Aorta (tissue), 5 donors: ENCODE results near the gene CCR5AS.
A peak's percentile ranks its signal among the peaks of the same experiment; 100 is the strongest.
"Not testable (repeated sequence)": the region's sequence is repeated elsewhere in the genome, so short reads cannot be mapped to it uniquely, and the experiment has no call there.

Source experiments
- ATAC-seq: fragments of 200-7000 bp; cut with Tn5 transposase; one replicate; pipeline ENCODE4 v1.9.1; 2022; ENCODE audit warnings: moderate library complexity; ENCODE audit not compliant: low FRiP score
- DNase-seq, 2 donors: peaks; one replicate each; pipeline ENCODE4 v3.0.0-alpha.2; 2020
- H3K27ac ChIP-seq, 2 donors: one replicate each; pipeline ENCODE4 v1.5.1; 2013; ENCODE audit warnings: low read length in 2 of 2, mild to moderate bottlenecking in 2 of 2, moderate library complexity in 2 of 2, control low read depth in 1 of 2, inconsistent platforms in 1 of 2, low read depth in 1 of 2
- H3K27me3 ChIP-seq, 2 donors: one replicate each; pipeline ENCODE4 v1.6.1; 2013; ENCODE audit warnings: control low read depth in 1 of 2, low read length in 1 of 2, mild to moderate bottlenecking in 1 of 2, moderate library complexity in 1 of 2; ENCODE audit not compliant: insufficient read depth in 2 of 2, control insufficient read depth in 1 of 2
- H3K36me3 ChIP-seq, 2 donors: one replicate each; pipeline ENCODE4 v1.6.1; 2013; ENCODE audit warnings: control low read depth in 1 of 2, low read length in 1 of 2, mild to moderate bottlenecking in 1 of 2; ENCODE audit not compliant: insufficient read depth in 2 of 2, control insufficient read depth in 1 of 2
- H3K4me1 ChIP-seq, 2 donors: one replicate each; pipeline ENCODE4 v1.6.1; 2013; ENCODE audit warnings: low read length in 2 of 2, control low read depth in 1 of 2, mild to moderate bottlenecking in 1 of 2, moderate library complexity in 1 of 2; ENCODE audit not compliant: insufficient read depth in 2 of 2, control insufficient read depth in 1 of 2
- H3K4me3 ChIP-seq, 2 donors: one replicate each; pipeline ENCODE4 v1.5.1; 2013; ENCODE audit warnings: low read length in 2 of 2, control low read depth in 1 of 2, mild to moderate bottlenecking in 1 of 2
- H3K9me3 ChIP-seq: one replicate; pipeline ENCODE4 v1.6.1; 2013; ENCODE audit warnings: mild to moderate bottlenecking, low read length; ENCODE audit not compliant: control insufficient read depth
- WGBS, 2 donors: extraction: QIAGEN DNeasy Blood & Tissue Kit; methylation state at CpG; one replicate each; pipeline ENCODE4 v1.1.7; 2013; 5-methylcytosine and 5-hydroxymethylcytosine counted together
- intact Hi-C, 2 donors: fragments of 100-400 bp; cut with DNase I; formaldehyde crosslinking; loops; one replicate each; pipeline versions ENCODE4 v1.14.2 to v1.15.0; 2022
- donor health status: healthy with polysubstance abuse.
- donor health status: Bipolar disorder and iron deficiency.
- donor health status: DM: no; HTN: no; CAD: no.
- donor health status: DM: no; HTN: no; CAD: no.
- donor health status: DM: yes; HTN: yes; CAD: no.

Gene CCR5AS

DNA sequence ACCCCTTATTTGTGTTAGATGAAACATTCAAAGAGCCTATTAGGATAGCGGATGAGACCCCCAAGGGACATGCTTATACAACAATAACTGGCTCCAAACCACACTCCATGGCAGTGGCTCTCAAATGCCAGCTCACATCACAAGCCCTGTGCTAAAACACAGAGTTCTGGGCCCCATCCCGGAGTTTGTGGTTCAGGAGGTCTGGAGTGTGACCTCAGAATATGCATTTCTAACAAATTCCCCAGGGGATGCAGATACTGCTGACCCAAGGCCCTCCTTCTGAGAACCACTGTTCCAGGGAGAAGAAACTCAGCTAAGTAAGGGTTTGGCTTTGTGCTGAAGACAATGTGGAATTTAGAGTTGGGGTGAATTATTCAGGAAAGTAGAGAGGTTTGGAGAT, 3.8 kb upstream of the CCR5AS start:
- 91 to 94% methylated on average over 2 of the region's 2 CpGs for WGBS, 2 donors
- H3K4me1 ChIP-seq = no peaks in the 10 kb centered on the region
- H3K27ac ChIP-seq = no peak overlapping the region
- no peaks in the 10 kb centered on the region for H3K27me3 ChIP-seq
- ATAC-seq = no peak
- H3K36me3 ChIP-seq = no peaks in the 10 kb centered on the region
- no peak for DNase-seq
- H3K9me3 ChIP-seq = no peaks in the 10 kb centered on the region
- no peak overlapping the region for H3K4me3 ChIP-seq
- intact Hi-C loops = no loop called here

DNA sequence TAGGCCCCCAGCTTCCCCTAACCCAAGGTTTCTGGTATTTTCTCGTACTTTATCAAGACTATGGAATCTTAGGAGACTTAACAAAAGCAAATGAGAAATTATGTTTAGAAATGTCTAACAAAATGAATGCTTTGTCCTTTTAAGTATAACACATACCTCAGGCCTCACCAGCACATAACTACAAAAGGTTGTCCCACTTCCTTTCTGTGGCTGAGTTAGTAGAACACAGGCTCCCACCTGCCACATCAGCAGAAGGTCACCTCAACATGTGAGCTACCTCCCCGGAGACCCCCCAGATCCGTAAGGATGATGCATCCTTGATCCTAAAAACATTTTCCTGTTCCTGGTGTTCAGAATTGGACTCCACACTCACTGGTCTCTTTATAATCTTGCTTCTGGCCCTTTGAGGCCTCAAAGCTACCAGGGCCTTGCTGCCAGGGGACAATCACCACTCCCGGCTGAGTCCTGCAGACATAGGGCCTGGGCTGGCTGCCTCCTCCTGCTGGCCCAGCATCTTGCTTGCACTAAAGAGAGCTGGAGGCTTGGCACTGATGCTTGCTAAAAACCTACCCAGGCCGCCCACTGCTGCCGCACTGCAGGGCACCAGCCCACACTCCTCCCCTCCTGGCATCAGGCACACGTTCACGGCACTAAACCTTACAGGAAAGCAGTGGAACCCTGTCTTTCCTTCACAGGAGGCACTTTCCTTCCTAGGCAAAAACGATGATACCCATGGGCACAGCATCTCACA, 3.0 kb upstream of the CCR5AS start:
- Histone ChIP-seq H3K27me3 (no peaks in the 10 kb centered on the region), H3K36me3 (no peaks in the 10 kb centered on the region), H3K4me3 (no peak overlapping the region), H3K9me3 (no peaks in the 10 kb centered on the region), H3K27ac (no peak overlapping the region), H3K4me1 (no peaks in the 10 kb centered on the region)
- no peak for DNase-seq
- ATAC-seq = no peak
- WGBS, 2 donors = 35 to 36% methylated on average over 9 of the region's 9 CpGs
- intact Hi-C loops = no loop called here

DNA sequence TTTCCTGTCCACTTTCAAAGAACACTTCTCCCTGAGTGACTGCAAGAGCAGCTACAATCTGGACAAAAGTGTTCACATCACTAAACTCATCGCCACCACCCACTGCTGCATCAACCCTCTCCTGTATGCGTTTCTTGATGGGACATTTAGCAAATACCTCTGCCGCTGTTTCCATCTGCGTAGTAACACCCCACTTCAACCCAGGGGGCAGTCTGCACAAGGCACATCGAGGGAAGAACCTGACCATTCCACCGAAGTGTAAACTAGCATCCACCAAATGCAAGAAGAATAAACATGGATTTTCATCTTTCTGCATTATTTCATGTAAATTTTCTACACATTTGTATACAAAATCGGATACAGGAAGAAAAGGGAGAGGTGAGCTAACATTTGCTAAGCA, 2.0 kb upstream of the CCR5AS start:
- DNase-seq = no peak
- Histone ChIP-seq H3K36me3 (no peaks in the 10 kb centered on the region), H3K9me3 (no peaks in the 10 kb centered on the region), H3K27me3 (no peaks in the 10 kb centered on the region), H3K4me3 (no peak overlapping the region), H3K27ac (no peak overlapping the region), H3K4me1 (no peaks in the 10 kb centered on the region)
- no peak for ATAC-seq
- intact Hi-C loops = no loop called here
- WGBS, 2 donors = 96 to 97% methylated on average over 7 of the region's 7 CpGs

DNA sequence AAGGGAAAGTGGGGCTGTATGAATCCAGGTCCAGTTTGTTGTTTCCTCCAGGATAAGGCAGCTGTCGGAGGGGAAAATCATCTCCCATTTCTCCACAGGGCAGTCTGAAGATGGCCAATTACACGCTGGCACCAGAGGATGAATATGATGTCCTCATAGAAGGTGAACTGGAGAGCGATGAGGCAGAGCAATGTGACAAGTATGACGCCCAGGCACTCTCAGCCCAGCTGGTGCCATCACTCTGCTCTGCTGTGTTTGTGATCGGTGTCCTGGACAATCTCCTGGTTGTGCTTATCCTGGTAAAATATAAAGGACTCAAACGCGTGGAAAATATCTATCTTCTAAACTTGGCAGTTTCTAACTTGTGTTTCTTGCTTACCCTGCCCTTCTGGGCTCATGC, 1.1 kb upstream of the CCR5AS start:
- intact Hi-C loops = no loop called here
- no peak overlapping the region for H3K27ac ChIP-seq
- ATAC-seq (no peak), DNase-seq (no peak)
- no peak overlapping the region for H3K4me3 ChIP-seq
- no peaks in the 10 kb centered on the region for H3K27me3 ChIP-seq
- WGBS, 2 donors = 62 to 73% methylated on average over 7 of the region's 7 CpGs
- peaks cover 2% of the 10 kb centered on the region for H3K9me3 ChIP-seq
- H3K4me1 ChIP-seq = no peaks in the 10 kb centered on the region
- no peaks in the 10 kb centered on the region for H3K36me3 ChIP-seq

DNA sequence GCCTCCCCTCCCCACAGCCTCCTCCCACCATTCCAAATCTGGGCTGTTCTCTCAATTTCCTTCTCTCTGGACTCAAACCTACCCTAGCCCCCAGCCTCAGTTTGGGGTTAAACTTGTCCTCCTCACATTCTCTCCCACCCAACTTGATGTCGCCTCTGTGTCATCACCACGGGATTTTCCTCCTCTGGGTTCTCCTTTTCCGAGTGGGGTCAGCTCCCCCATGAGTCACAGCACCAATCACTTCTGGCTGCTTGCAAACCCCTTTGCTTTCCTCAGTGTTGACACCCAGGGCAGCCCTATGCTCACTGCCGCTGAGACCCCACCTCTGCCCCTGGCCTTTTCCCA, 451 bp downstream of the CCR5AS start:
- ATAC-seq (no peak), DNase-seq (peak in 1 of 2 donors; percentile 69)
- Histone ChIP-seq H3K27me3 (no peaks in the 10 kb centered on the region), H3K27ac (no peak overlapping the region), H3K4me3 (no peak overlapping the region), H3K9me3 (peaks cover 2% of the 10 kb centered on the region), H3K36me3 (no peaks in the 10 kb centered on the region), H3K4me1 (no peaks in the 10 kb centered on the region)
- whole genome bisulfite sequencing, 2 donors = 89 to 92% methylated on average over 4 of the region's 4 CpGs
- intact Hi-C loops = no loop called here

DNA sequence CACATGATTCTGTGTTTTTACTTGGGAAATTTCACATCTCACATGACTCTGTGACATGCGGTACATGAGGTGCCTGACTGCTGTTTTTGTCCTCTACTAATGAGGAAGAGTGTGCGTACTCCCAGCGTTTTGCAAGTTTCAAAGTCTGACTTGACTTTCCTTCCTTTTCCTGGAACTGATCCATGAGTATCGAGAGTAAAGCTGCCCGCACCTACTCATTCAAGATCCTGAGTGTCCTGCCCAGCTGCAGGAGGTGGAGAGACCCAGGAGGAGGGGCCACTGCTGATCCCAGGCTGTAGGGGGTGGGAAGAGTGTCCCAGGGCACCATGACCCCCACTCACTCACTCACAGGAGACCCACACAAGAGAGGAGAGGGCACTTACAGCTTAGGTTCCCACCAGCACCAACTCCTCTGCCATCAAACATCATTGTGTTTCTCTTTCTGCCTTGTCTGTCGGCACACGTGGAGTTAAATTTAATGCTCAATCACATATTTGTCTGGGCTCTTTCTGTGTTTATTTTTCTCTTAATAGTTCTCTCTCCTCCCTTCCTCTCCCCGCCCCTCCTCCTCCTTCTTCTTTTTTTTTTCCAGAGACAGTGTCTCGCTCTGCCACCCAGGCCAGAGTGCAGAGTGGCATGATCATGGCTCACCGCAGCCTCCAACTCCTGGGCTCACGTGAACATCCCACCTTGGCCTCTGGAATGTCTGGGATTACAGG, 1.4 kb downstream of the CCR5AS start:
- DNase-seq (no peak), ATAC-seq (peak; percentile 39)
- intact Hi-C loops = no loop called here
- Histone ChIP-seq H3K4me1 (no peaks in the 10 kb centered on the region), H3K27me3 (no peaks in the 10 kb centered on the region), H3K4me3 (no peak overlapping the region), H3K27ac (no peak overlapping the region), H3K36me3 (no peaks in the 10 kb centered on the region), H3K9me3 (peaks cover 2% of the 10 kb centered on the region)
- WGBS, 2 donors = 7 to 12% methylated on average over 11 of the region's 11 CpGs

DNA sequence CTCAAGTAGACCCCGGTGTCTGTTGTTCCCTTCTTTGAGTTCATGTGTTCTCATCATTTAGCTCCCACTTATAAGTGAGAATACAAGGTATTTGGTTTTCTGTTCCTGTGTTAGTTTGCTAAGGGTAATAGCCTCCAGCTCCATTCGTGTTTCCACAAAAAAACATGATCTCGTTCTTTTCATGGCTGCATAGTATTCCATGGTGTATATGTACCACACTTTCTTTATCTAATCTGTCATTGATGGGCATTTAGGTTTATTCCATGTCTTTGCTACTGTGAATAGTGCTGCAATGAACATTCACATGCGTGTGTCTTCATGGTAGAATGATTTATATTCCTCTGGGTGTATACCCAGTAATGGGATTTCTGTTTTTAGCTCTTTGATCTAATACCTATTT, 4.0 kb downstream of the CCR5AS start:
- DNase-seq, H3K4me3 ChIP-seq, intact Hi-C loops, H3K27ac ChIP-seq, H3K36me3 ChIP-seq, H3K9me3 ChIP-seq, H3K27me3 ChIP-seq, ATAC-seq, H3K4me1 ChIP-seq: not testable (repeated sequence)
- WGBS, 2 donors = 93% methylated on average over 4 of the region's 4 CpGs

DNA sequence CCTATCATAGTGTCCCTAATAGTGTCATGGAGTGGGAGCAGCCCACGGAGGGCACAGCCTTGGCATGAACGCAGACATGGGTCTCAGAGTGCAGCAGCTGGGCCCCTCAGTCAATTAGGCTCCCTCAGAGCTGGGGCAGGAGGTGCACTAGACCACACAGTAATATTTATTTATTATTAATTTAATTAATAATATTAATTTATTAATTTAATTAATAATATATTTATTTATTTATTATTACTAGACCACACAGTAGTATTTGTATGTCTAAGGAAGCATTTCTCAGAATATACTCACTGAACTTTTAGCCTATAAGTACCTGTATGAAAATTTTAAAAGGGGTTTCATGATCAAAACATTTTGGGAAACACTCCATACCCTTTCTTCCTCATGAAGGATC, 5.3 kb downstream of the CCR5AS start:
- no peak overlapping the region for H3K4me3 ChIP-seq
- no peak for ATAC-seq
- no peaks in the 10 kb centered on the region for H3K27me3 ChIP-seq
- 93 to 95% methylated on average over 2 of the region's 2 CpGs for WGBS, 2 donors
- no peaks in the 10 kb centered on the region for H3K36me3 ChIP-seq
- H3K4me1 ChIP-seq = no peaks in the 10 kb centered on the region
- intact Hi-C loops = no loop called here
- H3K9me3 ChIP-seq = peaks cover 2% of the 10 kb centered on the region
- no peak overlapping the region for H3K27ac ChIP-seq
- DNase-seq = no peak

DNA sequence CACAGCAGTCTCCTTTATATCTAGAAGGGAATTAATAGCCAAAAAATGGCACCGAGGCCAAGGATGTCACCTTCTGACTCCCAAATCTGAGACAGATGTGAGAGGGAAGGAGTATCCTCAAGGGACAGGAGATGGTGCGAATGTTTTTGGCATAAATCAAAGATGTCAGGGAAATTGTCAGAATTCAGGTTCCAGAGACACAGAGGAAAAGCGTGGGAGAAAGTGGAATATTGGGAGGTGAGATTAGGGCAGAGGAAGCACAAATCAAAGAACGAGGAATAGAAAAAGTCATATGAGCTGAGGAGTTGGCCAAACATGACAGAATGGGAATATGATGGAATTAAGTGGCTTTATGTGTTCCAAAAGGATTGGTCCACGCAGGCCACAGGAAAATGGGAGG, 6.0 kb downstream of the CCR5AS start:
- DNase-seq = no peak

More for the DNA sequence above, 6.0 kb downstream of the CCR5AS start:
- no peak for ATAC-seq
- Histone ChIP-seq H3K4me3 (no peak overlapping the region), H3K27me3 (no peaks in the 10 kb centered on the region), H3K27ac (no peak overlapping the region), H3K9me3 (peaks cover 2% of the 10 kb centered on the region), H3K4me1 (no peaks in the 10 kb centered on the region), H3K36me3 (no peaks in the 10 kb centered on the region)
- intact Hi-C loops = no loop called here
- 70 to 81% methylated on average over 5 of the region's 5 CpGs for WGBS, 2 donors
